Amygdala (tissue), 56 donors: Measurements from ENCODE around the gene USP3.
"Not testable (repeated sequence)": the region's sequence is repeated elsewhere in the genome, so short reads cannot be mapped to it uniquely, and the experiment has no call there.

Experiments
- DNase-seq, 56 donors: peaks; one replicate each; lab custom pipeline; 2025; lab: John Stamatoyannopoulos, UW

Gene USP3

GRCh38 chr15:63475707-63476106 lies 28.7 kb upstream of the USP3 start:
- no peak for DNase-seq

GRCh38 chr15:63476229-63476632 lies 28.2 kb upstream of the USP3 start:
- DNase-seq, result no peak

GRCh38 chr15:63478243-63478642 lies 26.1 kb upstream of the USP3 start:
- DNase-seq, result no peak

- DNase-seq, result no peak
These were observed 24.0 kb upstream of the USP3 start for GRCh38 chr15:63480441-63480821.

GRCh38 chr15:63481105-63481810 lies 23.1 kb upstream of the USP3 start:
- DNase-seq, result no peak

- DNase-seq, result peak in 1 of 56 donors; percentile 23
These were observed 21.5 kb upstream of the USP3 start for GRCh38 chr15:63482874-63483323.

- DNase-seq, result no peak
These were observed 20.6 kb upstream of the USP3 start for GRCh38 chr15:63483521-63484371.

GRCh38 chr15:63484433-63485186 lies 19.8 kb upstream of the USP3 start:
- no peak for DNase-seq

- DNase-seq, result peak in 53 of 56 donors; percentile 6 to 90 (median 56)
These were observed 17.2 kb upstream of the USP3 start for GRCh38 chr15:63487076-63487757.

- not testable (repeated sequence) for DNase-seq
These were observed 16.5 kb upstream of the USP3 start for GRCh38 chr15:63487758-63488397.

- DNase-seq, result no peak
These were observed 15.9 kb upstream of the USP3 start for GRCh38 chr15:63488398-63488960.

GRCh38 chr15:63489352-63489751 lies 15.0 kb upstream of the USP3 start:
- DNase-seq, result no peak

- DNase-seq, result no peak
These were observed 13.9 kb upstream of the USP3 start for GRCh38 chr15:63490345-63491034.

GRCh38 chr15:63491116-63491827 lies 13.1 kb upstream of the USP3 start:
- no peak for DNase-seq

GRCh38 chr15:63491979-63492378 lies 12.4 kb upstream of the USP3 start:
- DNase-seq, result no peak

GRCh38 chr15:63492541-63493077 lies 11.8 kb upstream of the USP3 start:
- DNase-seq, result no peak

- no peak for DNase-seq
These were observed 11.0 kb upstream of the USP3 start for GRCh38 chr15:63493436-63493835.

GRCh38 chr15:63494408-63494807 lies 10.0 kb upstream of the USP3 start:
- no peak for DNase-seq
